GM23338 (cell line): ENCODE results near the gene ATXN7L2. TPM values are rescaled to one million over a fixed set of nuclear protein-coding genes. Genes with fewer than 3 reads are reported as not detected.

Experiments
- ATAC-seq: fragments of 200-7000 bp; cut with Tn5 transposase; 3 replicates; pipeline ENCODE4 v1.9.1; 2020
- DNase-seq: peaks from one replicate; pipeline ENCODE4 v3.0.0-alpha.2; 2015; ENCODE audit warnings: low spot score
- H2AFZ ChIP-seq: fragments of 200-600 bp; sonication (generic); 2 replicates; pipeline ENCODE4 v1.8.0; 2016; ENCODE audit warnings: antibody characterized with exemption, mild to moderate bottlenecking, moderate library complexity
- H3F3A ChIP-seq: fragments of 200-600 bp; sonication (generic); replicated peaks from 2 replicates; pipeline ENCODE4 v1.8.0; 2017; ENCODE audit warnings: antibody characterized with exemption, mixed run types, low read depth
- H3K27ac ChIP-seq: fragments of 200-600 bp; sonication (generic); 2 replicates; pipeline ENCODE4 v1.6.1; 2016; ENCODE audit warnings: low read depth
- H3K27me3 ChIP-seq: fragments of 200-600 bp; sonication (generic); 2 replicates; pipeline ENCODE4 v1.8.0; 2016; ENCODE audit warnings: mild to moderate bottlenecking, mixed run types, moderate library complexity; ENCODE audit not compliant: insufficient read depth
- H3K36me3 ChIP-seq: fragments of 200-600 bp; sonication (generic); 2 replicates; pipeline ENCODE4 v1.8.0; 2016; ENCODE audit warnings: mild to moderate bottlenecking; ENCODE audit not compliant: insufficient read depth
- H3K4me1 ChIP-seq: fragments of 200-600 bp; sonication (generic); 2 replicates; pipeline ENCODE4 v1.8.0; 2016; ENCODE audit warnings: mild to moderate bottlenecking, moderate library complexity; ENCODE audit not compliant: insufficient read depth
- H3K4me2 ChIP-seq: fragments of 200-600 bp; sonication (generic); 2 replicates; pipeline ENCODE4 v1.7.1; 2017; ENCODE audit warnings: mixed run types
- H3K4me3 ChIP-seq: fragments of 200-600 bp; sonication (generic); 2 replicates; pipeline ENCODE4 v1.6.1; 2016; ENCODE audit warnings: mixed run types
- H3K79me2 ChIP-seq: fragments of 200-600 bp; sonication (generic); replicated peaks from 2 replicates; pipeline ENCODE4 v1.8.0; 2017; ENCODE audit warnings: mild to moderate bottlenecking; ENCODE audit not compliant: insufficient read depth
- H3K9me2 ChIP-seq: fragments of 200-600 bp; sonication (generic); 2 replicates; pipeline ENCODE4 v1.8.0; 2017; ENCODE audit not compliant: insufficient read depth
- H4K20me1 ChIP-seq: fragments of 200-600 bp; sonication (generic); replicated peaks from 2 replicates; pipeline ENCODE4 v1.8.0; 2017; ENCODE audit warnings: mild to moderate bottlenecking; ENCODE audit not compliant: insufficient read depth
- H3K27ac Mint-ChIP-seq: 2 replicates; pipeline ENCODE4 v1.8.0; 2020; ENCODE audit warnings: inconsistent platforms, mild to moderate bottlenecking, moderate library complexity, mixed read lengths
- H3K27me3 Mint-ChIP-seq: 3 replicates; pipeline ENCODE4 v1.8.0; 2022; ENCODE audit warnings: low read depth, mild to moderate bottlenecking, moderate library complexity, mixed read lengths, inconsistent platforms; ENCODE audit not compliant: insufficient read depth, poor library complexity
- H3K36me3 Mint-ChIP-seq: 3 replicates; pipeline ENCODE4 v1.8.0; 2021; ENCODE audit warnings: low read depth, mild to moderate bottlenecking, inconsistent platforms, moderate library complexity, mixed read lengths
- H3K4me1 Mint-ChIP-seq: 3 replicates; pipeline ENCODE4 v1.8.0; 2020; ENCODE audit warnings: mild to moderate bottlenecking, inconsistent platforms, mixed read lengths
- H3K4me3 Mint-ChIP-seq: 3 replicates; pipeline ENCODE4 v1.8.0; 2021; ENCODE audit warnings: moderate library complexity, mild to moderate bottlenecking, inconsistent platforms, mixed read lengths
- H3K9me3 Mint-ChIP-seq: 3 replicates; pipeline ENCODE4 v1.8.0; 2020; ENCODE audit warnings: moderate library complexity, mild to moderate bottlenecking, inconsistent platforms, mixed read lengths
- ETS1 ChIP-seq: IDR thresholded peaks from 2 replicates; pipeline ENCODE4 v1.6.1; 2016; ENCODE audit warnings: antibody characterized with exemption
- EZH2phosphoT487 ChIP-seq: fragments of 200-600 bp; sonication (generic); IDR thresholded peaks from one replicate; pipeline ENCODE4 v1.8.1; 2018; ENCODE audit warnings: antibody characterized with exemption; ENCODE audit not compliant: unreplicated experiment
- JUNB ChIP-seq: IDR thresholded peaks from one replicate; pipeline ENCODE4 v1.6.1; 2016; ENCODE audit warnings: antibody characterized with exemption; ENCODE audit not compliant: unreplicated experiment
- NANOG ChIP-seq: IDR thresholded peaks from 2 replicates; pipeline ENCODE4 v1.6.1; 2016; ENCODE audit warnings: antibody characterized with exemption, borderline replicate concordance
- POLR2AphosphoS5 ChIP-seq: IDR thresholded peaks from 2 replicates; pipeline ENCODE4 v1.6.1; 2016; ENCODE audit warnings: antibody characterized with exemption, low read depth
- ZNF114 ChIP-seq: fragments of 250-450 bp; sonication (Bioruptor Pico); IDR thresholded peaks from 2 replicates; pipeline ENCODE4 v1.5.0; 2020; ENCODE audit warnings: mild to moderate bottlenecking, moderate library complexity
- ZNF331 ChIP-seq: fragments of 250-450 bp; sonication (Bioruptor Pico); IDR thresholded peaks from 2 replicates; pipeline ENCODE4 v1.5.0; 2020; ENCODE audit warnings: low read depth, mild to moderate bottlenecking, moderate library complexity
- polyA plus RNA-seq: library from polyadenylated mRNA; unstranded; fragments of >200 nt; fragmentation: Nextera tagmentation; extraction: Ambion mirVana; gene quantifications from 2 replicates; pipeline ENCODE4 v1.2.1, GENCODE V29; 2016
- total RNA-seq: library from RNA; depleted of rRNA; stranded (reverse); fragments of >200 nt; shearing (Covaris generic); gene quantifications from 2 replicates; pipeline ENCODE4 v1.2.3, GENCODE V29; 2014
- TF ChIP-seq, protein P1 (sequence below): fragments of 250-450 bp; sonication (Bioruptor Pico); IDR thresholded peaks from 2 replicates; pipeline ENCODE4 v1.5.0; 2020; ENCODE audit warnings: mild to moderate bottlenecking, moderate library complexity
- TF ChIP-seq, protein P2 (sequence below): IDR thresholded peaks from one replicate; pipeline ENCODE4 v1.6.1; 2018; ENCODE audit warnings: antibody characterized with exemption; ENCODE audit not compliant: unreplicated experiment

Gene ATXN7L2
- total and polyA plus RNA-seq, 2 experiments from 2014 or later: 8.0 to 9.9 TPM

DNA sequence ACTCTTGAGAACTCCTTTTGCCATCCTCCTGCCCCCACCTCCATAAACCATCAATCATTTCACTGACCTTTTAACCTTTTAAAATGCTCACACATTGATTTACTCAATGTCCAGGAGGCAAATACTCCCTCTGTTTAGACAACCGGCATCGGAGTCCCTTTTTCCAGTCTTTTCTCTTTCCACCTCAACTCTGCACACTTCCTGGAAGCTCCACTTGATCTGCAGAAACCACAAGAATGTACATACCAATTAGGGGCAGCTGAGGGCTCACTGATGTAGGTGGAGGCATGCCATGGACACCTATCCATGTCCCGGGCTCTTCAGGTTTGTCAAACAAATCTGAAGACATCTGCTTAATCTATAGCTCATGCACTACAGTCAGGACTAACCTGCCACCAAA lies 31.1 kb downstream of the ATXN7L2 start (continued):
- TF ChIP-seq, protein P1, sequence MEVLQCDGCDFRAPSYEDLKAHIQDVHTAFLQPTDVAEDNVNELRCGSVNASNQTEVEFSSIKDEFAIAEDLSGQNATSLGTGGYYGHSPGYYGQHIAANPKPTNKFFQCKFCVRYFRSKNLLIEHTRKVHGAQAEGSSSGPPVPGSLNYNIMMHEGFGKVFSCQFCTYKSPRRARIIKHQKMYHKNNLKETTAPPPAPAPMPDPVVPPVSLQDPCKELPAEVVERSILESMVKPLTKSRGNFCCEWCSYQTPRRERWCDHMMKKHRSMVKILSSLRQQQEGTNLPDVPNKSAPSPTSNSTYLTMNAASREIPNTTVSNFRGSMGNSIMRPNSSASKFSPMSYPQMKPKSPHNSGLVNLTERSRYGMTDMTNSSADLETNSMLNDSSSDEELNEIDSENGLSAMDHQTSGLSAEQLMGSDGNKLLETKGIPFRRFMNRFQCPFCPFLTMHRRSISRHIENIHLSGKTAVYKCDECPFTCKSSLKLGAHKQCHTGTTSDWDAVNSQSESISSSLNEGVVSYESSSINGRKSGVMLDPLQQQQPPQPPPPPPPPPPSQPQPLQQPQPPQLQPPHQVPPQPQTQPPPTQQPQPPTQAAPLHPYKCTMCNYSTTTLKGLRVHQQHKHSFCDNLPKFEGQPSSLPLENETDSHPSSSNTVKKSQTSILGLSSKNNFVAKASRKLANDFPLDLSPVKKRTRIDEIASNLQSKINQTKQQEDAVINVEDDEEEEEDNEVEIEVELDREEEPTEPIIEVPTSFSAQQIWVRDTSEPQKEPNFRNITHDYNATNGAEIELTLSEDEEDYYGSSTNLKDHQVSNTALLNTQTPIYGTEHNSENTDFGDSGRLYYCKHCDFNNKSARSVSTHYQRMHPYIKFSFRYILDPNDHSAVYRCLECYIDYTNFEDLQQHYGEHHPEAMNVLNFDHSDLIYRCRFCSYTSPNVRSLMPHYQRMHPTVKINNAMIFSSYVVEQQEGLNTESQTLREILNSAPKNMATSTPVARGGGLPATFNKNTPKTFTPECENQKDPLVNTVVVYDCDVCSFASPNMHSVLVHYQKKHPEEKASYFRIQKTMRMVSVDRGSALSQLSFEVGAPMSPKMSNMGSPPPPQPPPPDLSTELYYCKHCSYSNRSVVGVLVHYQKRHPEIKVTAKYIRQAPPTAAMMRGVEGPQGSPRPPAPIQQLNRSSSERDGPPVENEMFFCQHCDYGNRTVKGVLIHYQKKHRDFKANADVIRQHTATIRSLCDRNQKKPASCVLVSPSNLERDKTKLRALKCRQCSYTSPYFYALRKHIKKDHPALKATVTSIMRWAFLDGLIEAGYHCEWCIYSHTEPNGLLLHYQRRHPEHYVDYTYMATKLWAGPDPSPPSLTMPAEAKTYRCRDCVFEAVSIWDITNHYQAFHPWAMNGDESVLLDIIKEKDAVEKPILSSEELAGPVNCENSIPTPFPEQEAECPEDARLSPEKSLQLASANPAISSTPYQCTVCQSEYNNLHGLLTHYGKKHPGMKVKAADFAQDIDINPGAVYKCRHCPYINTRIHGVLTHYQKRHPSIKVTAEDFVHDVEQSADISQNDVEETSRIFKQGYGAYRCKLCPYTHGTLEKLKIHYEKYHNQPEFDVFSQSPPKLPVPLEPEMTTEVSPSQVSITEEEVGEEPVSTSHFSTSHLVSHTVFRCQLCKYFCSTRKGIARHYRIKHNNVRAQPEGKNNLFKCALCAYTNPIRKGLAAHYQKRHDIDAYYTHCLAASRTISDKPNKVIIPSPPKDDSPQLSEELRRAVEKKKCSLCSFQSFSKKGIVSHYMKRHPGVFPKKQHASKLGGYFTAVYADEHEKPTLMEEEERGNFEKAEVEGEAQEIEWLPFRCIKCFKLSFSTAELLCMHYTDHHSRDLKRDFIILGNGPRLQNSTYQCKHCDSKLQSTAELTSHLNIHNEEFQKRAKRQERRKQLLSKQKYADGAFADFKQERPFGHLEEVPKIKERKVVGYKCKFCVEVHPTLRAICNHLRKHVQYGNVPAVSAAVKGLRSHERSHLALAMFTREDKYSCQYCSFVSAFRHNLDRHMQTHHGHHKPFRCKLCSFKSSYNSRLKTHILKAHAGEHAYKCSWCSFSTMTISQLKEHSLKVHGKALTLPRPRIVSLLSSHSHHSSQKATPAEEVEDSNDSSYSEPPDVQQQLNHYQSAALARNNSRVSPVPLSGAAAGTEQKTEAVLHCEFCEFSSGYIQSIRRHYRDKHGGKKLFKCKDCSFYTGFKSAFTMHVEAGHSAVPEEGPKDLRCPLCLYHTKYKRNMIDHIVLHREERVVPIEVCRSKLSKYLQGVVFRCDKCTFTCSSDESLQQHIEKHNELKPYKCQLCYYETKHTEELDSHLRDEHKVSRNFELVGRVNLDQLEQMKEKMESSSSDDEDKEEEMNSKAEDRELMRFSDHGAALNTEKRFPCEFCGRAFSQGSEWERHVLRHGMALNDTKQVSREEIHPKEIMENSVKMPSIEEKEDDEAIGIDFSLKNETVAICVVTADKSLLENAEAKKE (CRISPR knock-in tag): no peak
- no peak for TF ChIP-seq ZNF114 (CRISPR knock-in tag)
- TF ChIP-seq, protein P2, sequence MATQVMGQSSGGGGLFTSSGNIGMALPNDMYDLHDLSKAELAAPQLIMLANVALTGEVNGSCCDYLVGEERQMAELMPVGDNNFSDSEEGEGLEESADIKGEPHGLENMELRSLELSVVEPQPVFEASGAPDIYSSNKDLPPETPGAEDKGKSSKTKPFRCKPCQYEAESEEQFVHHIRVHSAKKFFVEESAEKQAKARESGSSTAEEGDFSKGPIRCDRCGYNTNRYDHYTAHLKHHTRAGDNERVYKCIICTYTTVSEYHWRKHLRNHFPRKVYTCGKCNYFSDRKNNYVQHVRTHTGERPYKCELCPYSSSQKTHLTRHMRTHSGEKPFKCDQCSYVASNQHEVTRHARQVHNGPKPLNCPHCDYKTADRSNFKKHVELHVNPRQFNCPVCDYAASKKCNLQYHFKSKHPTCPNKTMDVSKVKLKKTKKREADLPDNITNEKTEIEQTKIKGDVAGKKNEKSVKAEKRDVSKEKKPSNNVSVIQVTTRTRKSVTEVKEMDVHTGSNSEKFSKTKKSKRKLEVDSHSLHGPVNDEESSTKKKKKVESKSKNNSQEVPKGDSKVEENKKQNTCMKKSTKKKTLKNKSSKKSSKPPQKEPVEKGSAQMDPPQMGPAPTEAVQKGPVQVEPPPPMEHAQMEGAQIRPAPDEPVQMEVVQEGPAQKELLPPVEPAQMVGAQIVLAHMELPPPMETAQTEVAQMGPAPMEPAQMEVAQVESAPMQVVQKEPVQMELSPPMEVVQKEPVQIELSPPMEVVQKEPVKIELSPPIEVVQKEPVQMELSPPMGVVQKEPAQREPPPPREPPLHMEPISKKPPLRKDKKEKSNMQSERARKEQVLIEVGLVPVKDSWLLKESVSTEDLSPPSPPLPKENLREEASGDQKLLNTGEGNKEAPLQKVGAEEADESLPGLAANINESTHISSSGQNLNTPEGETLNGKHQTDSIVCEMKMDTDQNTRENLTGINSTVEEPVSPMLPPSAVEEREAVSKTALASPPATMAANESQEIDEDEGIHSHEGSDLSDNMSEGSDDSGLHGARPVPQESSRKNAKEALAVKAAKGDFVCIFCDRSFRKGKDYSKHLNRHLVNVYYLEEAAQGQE: no peak
- no peak for TF ChIP-seq EZH2phosphoT487
- no peak for TF ChIP-seq NANOG
- no peak for TF ChIP-seq JUNB

DNA sequence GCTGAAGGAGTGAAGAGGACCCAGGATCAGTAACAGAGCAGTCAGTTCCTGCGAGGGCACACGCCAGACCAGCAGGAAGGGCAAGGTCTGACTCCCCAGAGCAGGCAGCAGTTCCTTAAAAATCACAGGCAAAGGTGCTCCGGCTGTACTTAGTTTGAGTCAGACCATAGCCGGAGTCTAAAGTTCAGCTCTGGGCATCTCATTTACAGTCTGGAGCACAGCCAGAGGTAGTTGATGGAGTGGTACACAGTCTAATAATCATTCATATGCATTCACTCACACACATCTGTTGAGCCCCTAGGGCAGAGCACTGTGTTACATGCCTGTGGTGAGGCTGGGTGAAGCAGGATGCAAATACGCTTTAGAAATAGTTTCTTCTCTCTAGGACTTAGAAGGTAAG lies 33.2 kb downstream of the ATXN7L2 start:
- no peaks in the 10 kb centered on the region for H3K9me2 ChIP-seq
- H3K4me3 ChIP-seq: no peak overlapping the region
- no peaks in the 10 kb centered on the region for H4K20me1 ChIP-seq
- H3K27ac Mint-ChIP-seq: no peak overlapping the region
- DNase-seq (no peak), ATAC-seq (no peak)
- no peak overlapping the region for H3K4me3 Mint-ChIP-seq
- H3K4me1 ChIP-seq: no peaks in the 10 kb centered on the region
- no peaks in the 10 kb centered on the region for H3K36me3 Mint-ChIP-seq
- no peaks in the 10 kb centered on the region for H3K79me2 ChIP-seq
- no peaks in the 10 kb centered on the region for H3K36me3 ChIP-seq
- no peak overlapping the region for H3K4me2 ChIP-seq
- no peak overlapping the region for H3K27ac ChIP-seq
- H3K27me3 ChIP-seq: peaks cover 4% of the 10 kb centered on the region
- H3K4me1 Mint-ChIP-seq: peaks cover 6% of the 10 kb centered on the region; the same call in 1 of the 3 replicates
- H3K27me3 Mint-ChIP-seq: peaks cover 2% of the 10 kb centered on the region
- no peak overlapping the region for H2AFZ ChIP-seq
- H3F3A ChIP-seq: no peaks in the 10 kb centered on the region
- H3K9me3 Mint-ChIP-seq: no peaks in the 10 kb centered on the region
- TF ChIP-seq JUNB (no peak), ZNF114 (CRISPR knock-in tag) (no peak), ZNF331 (CRISPR knock-in tag) (no peak), ETS1 (no peak), POLR2AphosphoS5 (no peak)
- TF ChIP-seq, protein P2: no peak
